NCI-H1694 (cell line): ENCODE data around the gene DPCD.
"Not testable (repeated sequence)": the region's sequence is repeated elsewhere in the genome, so short reads cannot be mapped to it uniquely, and the experiment has no call there.

Source experiments
- DNase-seq: peaks from one replicate; lab custom pipeline; 2025; lab: John Stamatoyannopoulos, UW

Gene DPCD

DNA sequence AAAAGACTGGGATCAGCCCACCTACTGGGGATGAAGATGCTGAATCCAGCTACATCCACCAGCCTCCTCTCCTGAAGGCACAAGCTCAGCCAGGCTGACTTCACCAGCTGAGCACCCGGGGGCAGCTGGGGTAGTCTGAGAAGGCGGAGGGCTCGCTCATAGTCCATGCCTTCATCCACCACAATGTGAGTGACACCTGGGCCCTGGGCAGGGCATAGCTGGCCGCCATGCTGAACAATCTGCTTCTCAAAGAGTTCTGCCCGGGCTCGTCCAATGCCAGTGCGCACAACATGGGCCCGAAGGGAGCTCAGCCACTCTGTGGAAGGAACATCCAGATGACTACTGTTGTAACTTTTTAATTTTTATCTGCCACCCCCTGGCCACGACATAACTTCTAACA is 2.3 kb upstream of the DPCD start:
- DNase-seq = no peak

GRCh38 chr10:101588879-101589278 is 758 bp downstream of the DPCD start:
- no peak for DNase-seq

GRCh38 chr10:101593331-101593730 is 5.2 kb downstream of the DPCD start:
- not testable (repeated sequence) for DNase-seq

DNA sequence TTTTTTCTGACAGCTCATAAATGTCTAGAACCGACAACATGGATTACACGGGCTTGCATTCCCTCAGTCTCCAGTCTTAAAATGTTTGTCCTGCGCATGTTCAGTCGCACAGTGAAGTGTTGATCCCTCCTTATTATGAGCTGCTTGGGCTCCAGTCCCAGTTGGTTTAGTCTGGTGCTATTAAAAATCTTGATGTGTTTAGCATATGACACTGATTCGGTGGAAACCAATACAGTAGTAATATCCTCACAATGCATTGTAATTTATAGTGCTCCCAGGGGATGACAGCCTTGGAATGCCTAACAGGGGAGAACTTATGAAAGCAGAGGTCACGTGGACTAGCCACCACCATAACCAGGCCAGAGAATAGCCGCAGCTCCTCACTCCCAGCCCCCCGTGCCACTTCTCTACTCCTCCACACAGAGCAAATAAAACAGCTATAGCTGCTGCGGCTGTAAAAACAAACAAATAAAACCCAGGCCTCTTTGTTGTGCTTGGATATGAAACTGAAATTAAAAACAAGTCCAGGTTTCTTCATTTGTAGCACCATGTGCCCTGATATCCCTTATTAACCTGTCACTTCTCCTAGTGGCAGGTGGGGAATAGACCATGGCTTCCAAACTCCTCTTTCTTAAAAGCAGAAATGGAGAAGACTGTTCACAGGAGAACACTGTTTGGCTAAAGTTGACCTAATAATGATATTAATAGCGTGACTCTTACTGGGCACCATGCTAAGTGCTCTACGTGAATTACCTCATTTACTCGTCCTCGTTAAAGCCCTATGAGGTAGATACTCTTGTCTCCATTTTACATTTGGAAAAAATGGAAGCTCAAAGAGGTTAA is 7.7 kb downstream of the DPCD start:
- DNase-seq = no peak

DNA sequence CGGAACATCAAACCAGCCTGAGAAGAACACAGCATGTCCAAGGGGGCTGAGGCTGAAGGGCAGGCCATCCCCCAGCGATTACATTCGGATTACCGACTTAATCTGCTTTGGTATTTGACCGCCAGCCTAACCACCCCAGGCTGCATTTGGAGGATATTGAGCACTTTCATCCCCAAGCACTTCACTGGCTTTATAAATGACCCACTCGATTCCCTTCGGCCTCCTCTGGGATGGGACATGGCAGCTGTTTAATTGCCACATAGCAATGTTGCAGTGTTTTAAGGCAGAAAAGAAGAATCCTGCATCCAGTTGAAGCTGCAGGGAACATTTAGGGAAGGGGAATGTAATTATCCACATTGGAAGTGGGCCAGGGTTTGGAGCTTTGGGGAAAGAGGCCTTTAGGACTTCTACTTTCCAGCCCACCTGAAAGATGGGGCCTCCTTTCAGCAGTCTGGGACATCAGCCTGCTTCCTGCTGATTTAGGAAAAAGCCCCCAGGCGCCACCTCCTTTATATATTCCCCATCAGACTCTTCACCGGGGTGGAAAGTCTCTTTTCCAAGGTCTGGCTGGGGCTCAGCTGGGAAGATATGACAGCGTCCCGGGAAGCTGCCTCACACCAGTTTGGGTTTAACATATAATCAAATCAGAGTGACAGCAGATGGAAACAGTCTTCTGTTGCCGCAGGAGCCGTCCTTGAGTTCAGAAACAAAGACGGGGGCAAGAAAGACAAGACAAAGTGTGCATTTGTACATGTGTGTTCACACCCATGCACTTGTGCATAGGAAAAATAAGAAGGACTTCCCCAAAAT is 9.2 kb downstream of the DPCD start:
- DNase-seq = no peak

DNA sequence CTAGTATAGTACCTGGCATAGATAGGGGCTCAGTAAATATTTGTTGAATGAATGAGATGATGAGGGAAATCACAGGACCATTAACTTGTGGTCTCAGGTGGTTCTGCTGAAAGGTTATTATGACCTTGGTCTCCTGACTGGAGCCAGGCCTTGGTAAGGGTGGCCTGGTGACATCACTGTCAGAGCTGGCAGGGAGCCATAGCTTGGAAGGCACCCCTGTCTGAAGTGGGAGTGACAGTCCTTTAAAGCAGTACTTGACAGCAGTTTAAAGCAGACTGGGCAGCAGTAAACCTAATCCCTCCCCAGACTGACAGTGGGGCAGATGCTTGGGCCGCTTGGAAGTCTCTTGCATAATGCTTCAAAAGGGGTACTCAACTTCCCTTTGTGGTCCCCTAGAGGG is 13.4 kb downstream of the DPCD start:
- DNase-seq = no peak

DNA sequence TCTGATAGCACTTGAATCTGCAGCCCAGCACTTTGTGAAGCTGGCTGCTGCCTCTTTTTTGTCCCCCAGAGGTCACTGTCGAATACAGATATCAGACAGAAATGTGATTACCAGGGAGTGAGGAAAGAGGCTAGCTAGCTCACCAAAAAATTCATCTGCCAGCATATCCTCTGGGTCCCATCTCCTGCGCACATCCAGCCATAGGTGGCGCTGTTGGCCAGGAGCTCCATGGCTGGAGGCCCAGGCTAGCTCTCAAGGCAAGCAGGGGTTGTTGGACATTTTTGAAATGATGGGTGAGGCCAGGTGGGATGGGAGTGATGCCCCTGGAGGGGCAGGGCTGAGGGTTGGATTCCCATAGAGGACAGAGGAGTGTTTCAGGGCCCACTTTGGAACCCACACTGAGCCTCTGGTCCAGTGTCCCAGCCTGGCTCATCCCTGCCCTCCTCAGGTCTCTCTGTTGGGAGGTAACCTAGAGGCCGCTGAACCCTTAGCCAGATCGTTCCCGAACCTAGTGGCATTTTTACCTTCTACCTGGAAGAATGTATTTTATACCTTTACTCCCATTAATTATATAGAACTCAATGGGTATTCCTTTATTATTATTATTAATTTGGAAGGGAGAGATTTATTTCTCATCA is 14.8 kb downstream of the DPCD start:
- peak; percentile 91 for DNase-seq

- DNase-seq = no peak
These were observed 19.0 kb downstream of the DPCD start for GRCh38 chr10:101607124-101607523.

- no peak for DNase-seq
These were observed 21.4 kb downstream of the DPCD start for GRCh38 chr10:101609481-101609880.

GRCh38 chr10:101611096-101611905 is 23.2 kb downstream of the DPCD start:
- DNase-seq = no peak

DNA sequence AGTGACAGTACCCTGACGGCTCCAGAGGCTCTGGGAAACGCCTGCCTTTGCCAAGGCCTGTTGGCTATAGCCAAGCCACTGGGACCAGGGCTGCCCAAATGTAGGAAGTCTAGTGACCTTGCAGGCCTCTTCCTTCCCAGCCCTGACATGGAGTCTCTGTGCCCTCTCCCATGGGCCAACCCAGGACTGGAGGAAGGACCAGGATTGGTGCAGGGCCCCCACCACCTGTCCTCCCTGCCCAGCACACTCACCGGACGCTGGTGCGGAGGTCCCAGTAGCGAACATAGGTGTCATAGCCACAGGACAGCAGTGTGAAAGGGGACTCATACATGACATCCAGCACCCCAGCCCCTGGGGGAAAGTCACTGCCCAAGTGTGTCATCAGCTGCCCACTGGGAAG is 24.0 kb downstream of the DPCD start:
- no peak for DNase-seq

GRCh38 chr10:101612872-101613271 is 24.8 kb downstream of the DPCD start:
- DNase-seq = no peak

GRCh38 chr10:101613646-101614045 is 25.5 kb downstream of the DPCD start:
- no peak for DNase-seq

DNA sequence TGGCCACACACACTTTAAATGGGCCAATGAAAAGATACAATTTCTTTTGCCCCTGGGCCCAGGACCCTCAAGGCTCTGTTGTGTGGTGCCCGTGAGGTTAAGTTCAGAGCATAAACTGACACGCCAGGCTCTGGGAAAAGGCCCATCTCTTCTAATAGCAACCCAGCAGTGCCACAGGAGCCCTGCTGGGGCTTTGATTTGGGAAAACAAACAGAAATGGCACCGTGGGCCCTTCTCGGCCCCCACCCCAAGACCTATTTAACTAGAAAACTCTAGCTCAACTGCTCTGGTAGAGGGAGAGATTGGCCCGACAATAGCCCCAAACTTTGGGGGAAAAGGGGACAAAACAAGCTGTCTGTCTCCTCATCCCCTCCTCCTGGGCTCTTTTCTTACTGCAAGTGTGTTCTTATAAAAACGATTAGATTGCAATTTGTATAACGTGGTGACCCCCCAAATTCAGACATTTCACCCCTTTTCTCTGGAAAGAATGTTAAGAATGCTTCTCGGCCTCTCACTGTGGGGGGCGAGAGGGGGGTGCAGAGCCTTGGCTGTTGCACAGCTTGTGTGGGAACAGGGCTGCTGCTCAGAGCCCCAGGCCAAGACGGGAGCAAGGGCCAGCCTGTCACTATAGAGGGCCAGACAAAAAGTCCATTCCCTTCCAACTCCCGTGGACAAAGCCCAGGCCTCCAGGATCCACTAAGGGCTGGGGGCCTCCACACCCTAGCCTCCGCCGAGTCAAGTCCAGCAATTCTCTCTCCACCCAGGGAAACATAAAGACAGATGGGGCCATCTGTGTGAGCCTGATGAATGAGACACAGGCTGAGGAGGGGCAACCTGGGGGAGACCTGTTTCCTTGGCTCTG is 26.8 kb downstream of the DPCD start:
- no peak for DNase-seq

DNA sequence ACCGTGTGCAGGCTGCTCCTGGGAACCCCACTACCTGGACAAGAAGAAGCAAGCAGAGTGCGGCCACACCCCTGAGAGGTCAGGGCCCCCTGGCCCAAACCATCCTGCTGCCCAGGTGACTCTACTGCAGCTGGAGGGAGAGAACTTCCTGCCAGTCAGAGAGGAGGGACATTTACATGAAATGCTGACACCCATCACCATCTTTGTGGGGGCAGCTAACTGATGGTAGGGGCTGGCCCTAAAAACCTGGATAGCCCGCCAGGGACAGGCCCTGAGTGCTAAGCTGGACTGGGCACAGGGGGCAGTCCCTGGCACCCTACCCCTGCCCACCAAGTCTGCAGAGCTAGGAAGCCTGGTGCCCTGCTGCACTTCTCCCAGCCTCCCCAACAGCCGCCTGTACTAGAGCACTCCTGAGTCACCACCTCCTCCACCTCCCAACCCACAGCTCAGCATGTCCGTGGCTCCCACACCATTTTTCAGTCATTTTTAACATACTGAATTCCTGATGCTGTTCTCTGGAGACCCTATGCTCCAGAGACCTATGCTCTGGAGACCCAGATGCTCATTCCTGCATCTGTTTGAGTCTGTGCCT is 27.5 kb downstream of the DPCD start:
- no peak for DNase-seq

DNA sequence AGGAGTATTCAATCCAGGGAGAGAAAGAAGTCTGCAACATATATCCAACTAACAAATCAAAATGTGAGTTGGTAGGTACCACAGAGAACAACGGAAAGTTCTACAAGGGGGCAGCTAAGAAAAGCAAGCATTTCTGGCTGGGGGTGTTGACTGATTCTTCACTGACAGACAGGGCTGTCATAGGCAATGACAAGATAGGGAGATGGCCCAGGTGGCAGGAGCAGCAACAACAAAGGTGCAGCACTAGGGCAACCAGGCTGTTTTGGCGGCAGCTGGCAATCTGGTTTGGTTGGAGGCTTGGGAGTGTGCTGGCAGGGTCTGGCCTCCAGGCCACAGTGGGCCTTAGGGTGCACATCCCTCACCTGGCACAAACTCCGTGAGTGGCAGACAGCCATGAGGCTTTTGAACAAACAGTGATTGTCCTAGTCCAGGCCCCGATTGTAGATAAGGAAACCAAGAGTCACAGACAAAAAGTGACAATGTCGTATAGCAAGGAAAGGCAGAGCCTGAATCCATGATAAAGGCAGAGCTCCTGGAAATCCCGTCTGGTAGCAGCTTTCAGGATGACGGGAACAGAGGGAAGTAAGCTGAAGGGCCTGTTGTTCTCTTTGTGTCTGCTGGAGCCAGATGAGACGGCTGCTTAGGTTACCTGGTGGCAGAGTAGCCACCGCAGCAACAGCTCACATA is 28.4 kb downstream of the DPCD start:
- no peak for DNase-seq

GRCh38 chr10:101617102-101617823 is 29.1 kb downstream of the DPCD start:
- no peak for DNase-seq

DNA sequence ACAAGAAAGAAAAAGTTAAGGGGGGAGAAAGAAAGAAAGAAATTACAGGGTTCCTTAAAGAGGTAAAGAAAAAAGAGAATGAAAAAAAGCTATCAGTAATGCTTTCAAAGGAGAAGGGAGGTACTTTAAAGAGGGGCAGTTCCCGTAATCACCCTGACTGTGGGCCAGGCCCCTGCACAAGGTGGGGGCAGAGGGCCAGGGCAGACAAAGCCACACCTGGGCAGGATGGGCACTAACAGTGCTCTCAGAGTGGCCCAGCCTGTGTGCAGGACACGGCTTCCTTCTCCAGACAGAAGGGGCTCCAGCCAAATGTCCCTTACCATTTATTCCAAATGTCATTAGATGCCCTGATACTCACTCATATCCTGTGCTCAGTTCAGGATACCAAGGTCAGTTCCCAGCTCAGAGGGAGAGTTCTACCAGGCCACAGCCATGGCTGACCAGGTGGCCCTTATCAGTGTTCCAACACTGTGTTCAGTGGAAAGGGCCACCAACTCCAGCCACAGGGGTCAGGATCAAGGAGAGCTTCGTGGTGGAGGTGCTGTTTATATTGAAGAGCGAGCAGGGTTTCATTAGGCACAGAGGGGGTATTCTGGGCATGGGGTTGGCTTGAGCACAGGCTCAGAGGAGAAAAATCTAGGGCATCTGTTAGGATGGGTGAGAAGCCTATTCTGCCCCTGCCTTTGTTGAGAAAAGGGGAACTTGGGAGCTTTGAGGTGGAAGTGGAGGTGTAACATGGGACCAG is 29.9 kb downstream of the DPCD start:
- DNase-seq = no peak

GRCh38 chr10:101618871-101619270 is 30.8 kb downstream of the DPCD start:
- DNase-seq = no peak
